Measurements from ENCODE around the gene VPS9D1.
"Not testable (repeated sequence)": the region's sequence is repeated elsewhere in the genome, so short reads cannot be mapped to it uniquely, and the experiment has no call there.

The VPS9D1 gene

GRCh38 chr16:89691986-89692569, 28.6 kb downstream of the VPS9D1 start:
- no peak for FAIRE-seq

GRCh38 chr16:89691231-89691985, 29.3 kb downstream of the VPS9D1 start:
- FAIRE-seq = no peak

- FAIRE-seq = no peak
These were observed 30.3 kb downstream of the VPS9D1 start for GRCh38 chr16:89690392-89690901.

- FAIRE-seq = not testable (repeated sequence)
These were observed 31.1 kb downstream of the VPS9D1 start for GRCh38 chr16:89689621-89690020.

GRCh38 chr16:89689142-89689541, 31.6 kb downstream of the VPS9D1 start:
- no peak for FAIRE-seq

GRCh38 chr16:89688395-89688794, 32.3 kb downstream of the VPS9D1 start:
- FAIRE-seq = no peak

- no peak for FAIRE-seq
These were observed 33.4 kb downstream of the VPS9D1 start for GRCh38 chr16:89687092-89687940.

- FAIRE-seq = no peak
These were observed 34.1 kb downstream of the VPS9D1 start, which contains the start of gene CDK10 for GRCh38 chr16:89686520-89687091. TSS of gene CDK10 (plus strand) at chr16:89686689. CDS start at chr16:89686711, 22 bp downstream.

- FAIRE-seq = no peak
These were observed 34.8 kb downstream of the VPS9D1 start for GRCh38 chr16:89685916-89686315.

- no peak for FAIRE-seq
These were observed 42.4 kb downstream of the VPS9D1 start for GRCh38 chr16:89678258-89678657.

GRCh38 chr16:89672177-89672941, 48.3 kb downstream of the VPS9D1 start:
- FAIRE-seq = no peak

- FAIRE-seq = not testable (repeated sequence)
These were observed 49.1 kb downstream of the VPS9D1 start for GRCh38 chr16:89671565-89671964.

GRCh38 chr16:89670496-89671431, 49.9 kb downstream of the VPS9D1 start:
- no peak for FAIRE-seq

- no peak for FAIRE-seq
These were observed 50.9 kb downstream of the VPS9D1 start for GRCh38 chr16:89669755-89670154.

GRCh38 chr16:89668790-89669158, 51.9 kb downstream of the VPS9D1 start:
- no peak for FAIRE-seq

GRCh38 chr16:89667633-89668032, 53.1 kb downstream of the VPS9D1 start:
- FAIRE-seq = no peak

- FAIRE-seq = not testable (repeated sequence)
These were observed 53.7 kb downstream of the VPS9D1 start for GRCh38 chr16:89667000-89667399.

GRCh38 chr16:89664238-89664637, 56.5 kb downstream of the VPS9D1 start:
- not testable (repeated sequence) for FAIRE-seq

GRCh38 chr16:89661215-89661614, 59.5 kb downstream of the VPS9D1 start:
- FAIRE-seq = no peak

- FAIRE-seq = no peak
These were observed 60.6 kb downstream of the VPS9D1 start for GRCh38 chr16:89660146-89660545.
